Measurements from ENCODE around the gene OBSCN.

OBSCN gene

DNA sequence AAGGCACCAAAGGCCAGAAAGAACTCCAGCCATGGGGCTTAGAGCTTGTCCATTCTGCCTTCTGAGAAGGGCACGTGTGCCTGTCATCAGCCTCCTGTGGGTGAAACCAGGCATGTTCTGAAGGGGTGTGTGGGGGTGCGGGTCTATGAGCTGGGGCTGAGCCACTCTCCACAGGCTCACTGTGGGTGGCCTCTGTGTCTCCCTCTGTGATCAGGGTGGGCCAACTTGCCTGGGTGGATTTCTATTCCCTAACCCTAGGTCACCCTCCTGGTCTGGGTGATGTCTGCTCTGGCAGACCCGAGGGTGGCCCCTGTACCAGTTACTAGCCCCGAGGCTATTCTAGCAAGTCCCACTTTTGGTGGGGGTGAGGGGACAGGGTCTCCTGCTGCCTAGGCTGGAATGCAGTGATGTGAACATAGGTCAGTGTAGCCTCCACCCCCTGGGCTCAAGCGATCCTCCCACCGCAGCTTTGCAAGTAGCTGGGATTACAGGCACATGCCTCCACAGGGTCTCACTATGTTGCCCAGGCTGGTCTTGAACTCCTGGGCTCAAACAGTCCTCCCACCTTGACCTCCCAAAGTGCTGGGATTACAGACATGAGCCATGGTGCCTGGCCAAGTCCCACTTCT is 104.4 kb downstream of the OBSCN start:
- DNase-seq = no peak

DNA sequence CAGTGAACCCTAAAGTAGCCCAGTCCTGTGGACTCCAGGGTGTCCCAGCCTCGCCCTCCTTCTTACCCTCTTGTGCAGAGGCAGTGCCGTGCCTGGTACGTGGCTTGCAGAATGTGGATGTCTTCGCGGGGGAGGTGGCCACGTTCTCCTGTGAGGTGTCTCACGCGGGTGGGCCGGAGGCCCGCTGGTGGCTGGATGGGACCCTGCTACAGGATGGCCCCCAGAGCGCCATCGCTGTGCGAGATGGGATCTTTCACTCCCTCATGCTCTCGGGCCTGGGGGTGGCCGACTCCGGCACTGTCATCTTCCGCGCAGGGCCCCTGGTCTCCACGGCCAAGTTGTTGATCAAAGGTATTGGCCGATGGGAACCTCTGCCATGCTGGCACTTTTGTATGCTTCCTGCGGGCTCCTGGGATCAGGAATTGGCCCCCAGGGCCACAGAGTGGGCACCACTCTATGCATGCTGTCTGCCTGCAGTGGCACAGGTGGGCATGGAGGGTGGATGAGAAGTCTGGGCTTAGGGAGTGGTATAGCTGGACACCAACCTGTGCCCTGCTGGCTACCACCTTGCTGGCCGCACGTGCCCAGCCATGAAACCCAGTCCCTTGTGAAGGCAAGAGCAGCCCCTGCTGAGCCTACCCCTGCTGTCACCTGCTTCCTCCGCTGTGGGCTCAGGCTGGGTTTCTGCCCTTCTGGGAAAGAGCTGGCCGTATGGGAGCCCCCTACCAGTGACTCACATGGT is 105.9 kb downstream of the OBSCN start:
- no peak for DNase-seq

DNA sequence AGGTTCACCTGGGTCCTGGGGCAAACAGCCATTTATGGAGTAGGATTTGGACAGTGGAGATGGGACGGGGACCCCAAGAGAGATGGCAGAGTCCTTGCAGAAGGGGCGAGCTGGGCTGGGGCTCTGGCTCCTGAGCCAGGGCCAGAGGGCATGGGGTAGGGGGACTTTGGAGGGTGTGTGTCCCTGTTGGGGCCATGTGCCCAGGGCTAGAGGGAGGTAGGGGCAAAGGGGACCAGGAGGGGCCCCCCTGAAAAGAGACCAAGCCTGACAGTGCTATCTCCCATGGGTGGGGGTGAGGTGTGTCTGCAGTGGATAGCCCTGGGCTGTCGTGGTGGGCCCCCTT is 106.4 kb downstream of the OBSCN start:
- DNase-seq = no peak

DNA sequence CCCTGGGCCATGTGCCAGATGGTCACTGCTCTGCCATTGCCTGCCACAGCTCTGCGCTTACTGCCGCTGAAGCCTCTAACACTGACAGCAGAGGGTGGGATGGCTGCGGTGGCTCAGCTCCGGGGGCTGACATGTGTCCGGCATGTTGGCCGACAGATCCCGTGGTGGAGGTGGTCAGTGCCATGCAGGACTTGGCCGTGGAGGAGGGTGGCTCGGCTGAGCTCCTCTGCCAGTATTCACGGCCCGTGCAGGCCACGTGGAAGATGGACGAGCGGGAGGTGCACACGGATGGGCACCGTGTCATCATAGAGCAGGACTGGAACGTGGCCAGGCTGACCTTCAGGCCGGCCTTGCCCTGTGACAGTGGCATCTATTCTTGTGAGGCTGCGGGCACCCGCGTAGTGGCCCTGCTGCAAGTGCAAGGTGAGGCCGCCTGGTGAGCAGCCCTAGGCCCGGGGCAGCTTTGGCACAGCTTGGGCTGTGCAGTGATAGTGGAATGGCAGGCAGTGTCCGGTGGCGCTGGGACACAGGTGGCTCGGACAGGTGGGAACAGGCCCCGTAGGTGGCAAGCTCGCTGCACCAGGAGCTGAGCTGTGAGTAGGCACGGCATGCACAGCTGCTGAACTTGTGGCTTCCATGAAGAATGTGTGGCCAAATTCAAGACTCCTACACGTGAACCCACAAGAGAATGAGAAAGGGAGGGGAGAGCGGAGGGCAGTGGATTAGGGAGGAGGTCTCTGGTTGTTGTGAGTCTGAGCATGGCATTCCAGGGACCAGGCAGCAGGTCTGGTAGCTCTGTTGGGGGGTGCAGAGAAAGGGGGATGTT is 107.0 kb downstream of the OBSCN start:
- no peak for DNase-seq

DNA sequence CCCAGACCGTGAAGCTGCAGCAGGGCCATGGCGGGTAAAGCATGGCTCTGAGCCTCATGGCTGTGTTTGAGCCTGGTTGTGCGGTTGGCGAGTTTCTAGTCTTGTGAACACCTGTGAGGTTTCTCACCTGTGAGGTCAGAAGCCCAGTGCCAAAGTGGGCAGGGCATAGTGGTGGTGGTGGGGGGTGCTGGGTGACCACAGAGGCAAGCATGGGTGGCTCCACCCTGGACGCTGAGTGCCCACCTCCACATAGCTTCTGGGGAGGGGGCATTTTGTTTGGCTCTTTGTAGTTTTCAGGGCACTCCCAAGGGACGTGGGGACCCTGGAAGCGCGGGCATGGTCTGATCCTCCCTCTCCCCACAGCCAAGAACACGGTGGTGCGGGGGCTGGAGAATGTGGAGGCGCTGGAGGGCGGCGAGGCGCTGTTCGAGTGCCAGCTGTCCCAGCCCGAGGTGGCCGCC is 107.7 kb downstream of the OBSCN start:
- no peak for DNase-seq

DNA sequence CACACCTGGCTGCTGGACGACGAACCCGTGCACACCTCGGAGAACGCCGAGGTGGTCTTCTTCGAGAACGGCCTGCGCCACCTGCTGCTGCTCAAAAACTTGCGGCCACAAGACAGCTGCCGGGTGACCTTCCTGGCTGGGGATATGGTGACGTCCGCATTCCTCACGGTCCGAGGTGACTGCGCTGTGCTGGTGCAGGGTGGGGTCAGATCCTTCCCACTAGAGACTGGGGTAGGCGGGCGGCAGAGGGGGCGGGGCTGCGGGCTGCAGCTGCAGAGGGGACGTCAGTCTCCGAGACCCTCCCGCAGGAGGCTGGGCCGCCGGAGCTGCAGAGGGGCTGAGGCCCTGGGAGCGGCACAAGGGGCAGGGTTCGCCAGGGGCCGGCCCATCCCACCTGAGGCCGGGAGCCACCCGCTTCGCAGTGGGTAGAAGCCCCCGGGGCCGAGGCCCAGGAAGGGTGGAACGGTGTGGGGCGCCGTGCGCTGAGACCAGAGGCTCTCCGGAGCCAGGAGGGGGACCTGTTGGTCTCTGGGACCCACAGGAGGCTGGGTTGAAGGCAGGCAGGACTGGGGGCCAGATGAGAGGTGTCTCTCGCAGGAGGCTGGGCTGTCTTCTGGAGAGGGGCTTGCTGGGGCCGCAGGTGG is 108.2 kb downstream of the OBSCN start:
- no peak for DNase-seq

DNA sequence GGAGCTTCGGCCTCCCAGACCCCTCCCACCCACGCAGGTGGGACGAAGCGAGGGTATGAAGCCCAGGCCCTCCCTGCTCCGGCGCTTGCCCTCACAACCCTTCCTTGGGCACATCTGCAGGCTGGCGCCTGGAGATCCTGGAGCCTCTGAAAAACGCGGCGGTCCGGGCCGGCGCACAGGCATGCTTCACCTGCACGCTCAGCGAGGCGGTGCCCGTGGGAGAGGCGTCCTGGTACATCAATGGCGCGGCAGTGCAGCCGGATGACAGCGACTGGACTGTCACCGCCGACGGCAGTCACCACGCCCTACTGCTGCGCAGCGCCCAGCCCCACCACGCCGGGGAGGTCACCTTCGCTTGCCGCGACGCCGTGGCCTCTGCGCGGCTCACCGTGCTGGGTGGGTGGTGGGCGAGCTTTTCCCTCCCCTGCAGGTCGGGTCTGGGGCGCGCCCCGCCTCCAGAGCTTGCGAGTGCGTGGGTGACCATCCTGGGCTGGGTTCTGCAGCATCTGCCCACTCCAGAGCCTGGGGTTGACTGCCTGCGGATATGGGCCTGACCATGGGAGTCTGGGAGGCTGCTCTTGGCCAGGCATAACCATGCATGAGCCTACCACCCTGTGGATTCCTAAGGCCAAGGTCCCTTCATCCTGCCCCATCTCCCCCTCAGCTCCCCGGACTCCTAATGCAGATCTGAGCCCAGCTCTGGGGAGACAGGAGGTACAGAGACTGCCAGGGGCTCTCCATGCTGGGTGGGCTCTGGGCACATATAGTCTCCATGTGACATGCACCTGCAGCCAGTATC is 108.9 kb downstream of the OBSCN start:
- no peak for DNase-seq

DNA sequence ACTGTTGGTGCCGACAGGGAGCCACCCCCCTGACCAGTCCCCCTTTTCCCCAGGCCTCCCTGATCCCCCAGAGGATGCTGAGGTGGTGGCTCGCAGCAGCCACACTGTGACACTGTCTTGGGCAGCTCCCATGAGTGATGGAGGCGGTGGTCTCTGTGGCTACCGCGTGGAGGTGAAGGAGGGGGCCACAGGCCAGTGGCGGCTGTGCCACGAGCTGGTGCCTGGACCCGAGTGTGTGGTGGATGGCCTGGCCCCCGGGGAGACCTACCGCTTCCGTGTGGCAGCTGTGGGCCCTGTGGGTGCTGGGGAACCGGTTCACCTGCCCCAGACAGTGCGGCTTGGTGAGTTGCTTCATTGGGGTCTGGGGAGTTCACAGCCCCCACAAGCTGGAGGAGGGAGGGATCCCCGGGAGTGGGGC is 109.6 kb downstream of the OBSCN start:
- DNase-seq = no peak

DNA sequence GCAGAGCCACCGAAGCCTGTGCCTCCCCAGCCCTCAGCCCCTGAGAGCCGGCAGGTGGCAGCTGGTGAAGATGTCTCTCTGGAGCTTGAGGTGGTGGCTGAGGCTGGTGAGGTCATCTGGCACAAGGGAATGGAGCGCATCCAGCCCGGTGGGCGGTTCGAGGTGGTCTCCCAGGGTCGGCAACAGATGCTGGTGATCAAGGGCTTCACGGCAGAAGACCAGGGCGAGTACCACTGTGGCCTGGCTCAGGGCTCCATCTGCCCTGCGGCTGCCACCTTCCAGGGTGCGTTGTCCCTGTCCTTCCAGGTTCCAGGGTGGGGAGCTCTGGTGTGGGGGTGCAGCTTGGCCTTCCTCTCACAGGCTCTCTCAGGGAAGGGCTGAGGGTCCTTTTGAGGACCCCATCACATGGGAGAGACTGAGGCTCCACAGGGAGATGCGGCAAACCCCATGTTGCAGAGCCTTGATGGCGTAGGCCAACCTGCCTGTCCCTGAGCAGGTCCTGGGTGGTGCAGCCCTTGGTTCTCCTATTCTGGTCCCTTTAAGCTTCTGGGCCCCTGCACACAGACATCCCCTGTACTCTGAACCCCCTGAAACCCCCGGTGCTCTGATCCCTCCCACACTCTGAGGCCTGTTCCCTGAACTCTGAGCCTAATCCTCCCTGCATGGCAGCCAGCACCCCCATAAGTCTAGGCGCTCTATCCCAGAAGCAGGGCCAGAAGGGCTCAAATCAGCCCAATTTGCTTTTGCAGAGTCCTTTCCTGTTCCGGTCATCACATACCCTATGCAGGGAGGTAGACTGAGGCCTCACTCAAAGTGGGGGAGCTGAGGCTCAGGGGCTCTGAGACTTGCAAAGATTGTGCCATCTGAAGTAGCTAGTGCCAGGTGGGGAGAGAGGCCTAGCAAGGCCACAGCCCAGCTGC is 110.3 kb downstream of the OBSCN start:
- no peak for DNase-seq

DNA sequence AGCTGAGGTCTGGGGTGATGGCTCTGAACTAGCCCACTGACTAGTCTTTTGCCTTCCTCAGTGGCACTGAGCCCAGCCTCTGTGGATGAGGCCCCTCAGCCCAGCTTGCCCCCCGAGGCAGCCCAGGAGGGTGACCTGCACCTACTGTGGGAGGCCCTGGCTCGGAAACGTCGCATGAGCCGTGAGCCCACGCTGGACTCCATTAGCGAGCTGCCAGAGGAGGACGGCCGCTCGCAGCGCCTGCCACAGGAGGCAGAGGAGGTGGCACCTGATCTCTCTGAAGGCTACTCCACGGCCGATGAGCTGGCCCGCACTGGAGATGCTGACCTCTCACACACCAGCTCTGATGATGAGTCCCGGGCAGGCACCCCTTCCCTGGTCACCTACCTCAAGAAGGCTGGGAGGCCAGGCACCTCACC is 111.0 kb downstream of the OBSCN start:
- DNase-seq = no peak

DNA sequence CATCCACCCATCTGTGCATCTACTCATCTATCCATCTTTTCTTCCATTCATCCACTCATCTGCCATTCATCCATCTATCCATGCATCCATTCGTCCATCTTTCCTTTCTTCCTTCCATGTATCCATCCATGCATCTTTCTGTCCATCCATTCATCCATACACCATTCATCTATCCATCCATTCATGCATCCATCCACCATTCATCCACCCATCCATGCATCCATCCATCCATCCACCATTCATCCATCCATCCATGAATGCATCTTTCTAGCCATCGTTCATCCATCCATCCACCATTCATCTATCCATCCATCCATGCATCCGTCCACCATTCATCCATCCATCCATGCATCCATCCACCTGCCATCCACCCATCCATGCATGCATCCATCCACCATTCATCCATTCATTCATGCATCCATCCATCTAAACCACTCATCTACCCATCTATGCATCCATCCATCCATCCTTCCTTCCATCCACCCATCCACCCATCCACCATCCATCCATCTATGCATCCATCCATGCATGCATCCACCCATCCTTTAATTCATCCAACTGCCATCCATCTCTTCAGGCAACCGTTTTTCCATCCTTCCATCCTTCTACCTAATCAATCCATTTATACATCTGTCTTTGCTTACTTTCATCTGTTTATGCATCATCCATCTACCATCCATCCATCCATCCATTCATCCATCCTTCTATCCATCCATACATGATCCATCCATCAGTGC is 111.7 kb downstream of the OBSCN start:
- no peak for DNase-seq

DNA sequence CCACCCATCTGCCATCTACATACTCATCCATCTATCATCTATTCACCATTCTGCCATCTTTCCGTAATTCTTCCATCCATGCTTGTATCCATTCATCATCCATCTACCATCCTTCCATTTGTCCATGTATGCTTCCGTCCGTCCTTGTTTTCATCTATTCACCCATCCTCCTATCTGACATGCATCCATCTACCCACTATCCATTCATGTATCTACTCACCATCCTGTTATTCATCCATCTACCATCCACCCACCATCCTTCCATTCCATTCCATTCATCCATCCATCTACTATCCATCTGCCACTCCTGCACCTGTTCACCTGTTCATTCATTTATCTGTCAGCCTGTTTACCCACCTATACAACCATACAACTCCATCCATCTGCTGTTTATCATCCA is 112.5 kb downstream of the OBSCN start:
- no peak for DNase-seq

DNA sequence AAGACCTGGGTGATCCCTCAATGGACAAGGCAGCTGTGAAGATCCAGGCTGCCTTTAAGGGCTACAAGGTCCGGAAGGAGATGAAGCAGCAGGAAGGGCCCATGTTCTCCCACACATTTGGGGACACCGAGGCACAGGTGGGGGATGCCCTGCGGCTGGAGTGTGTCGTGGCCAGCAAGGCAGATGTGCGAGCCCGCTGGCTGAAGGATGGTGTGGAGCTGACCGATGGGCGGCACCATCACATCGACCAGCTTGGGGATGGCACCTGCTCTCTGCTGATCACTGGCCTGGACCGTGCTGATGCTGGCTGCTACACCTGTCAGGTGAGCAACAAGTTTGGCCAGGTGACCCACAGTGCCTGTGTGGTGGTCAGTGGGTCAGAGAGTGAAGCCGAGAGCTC is 113.6 kb downstream of the OBSCN start:
- no peak for DNase-seq

DNA sequence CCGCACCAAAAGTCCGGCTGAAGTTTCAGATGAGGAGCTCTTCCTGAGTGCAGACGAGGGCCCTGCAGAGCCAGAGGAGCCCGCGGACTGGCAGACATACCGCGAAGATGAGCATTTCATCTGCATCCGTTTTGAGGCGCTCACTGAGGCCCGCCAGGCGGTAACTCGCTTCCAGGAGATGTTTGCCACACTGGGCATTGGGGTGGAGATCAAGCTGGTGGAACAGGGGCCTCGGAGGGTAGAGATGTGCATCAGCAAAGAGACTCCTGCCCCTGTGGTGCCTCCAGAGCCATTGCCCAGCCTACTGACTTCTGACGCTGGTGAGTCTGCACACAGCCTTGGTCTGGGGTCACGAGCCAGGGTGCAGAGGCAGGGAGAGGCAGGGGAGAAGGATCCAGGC is 114.1 kb downstream of the OBSCN start:
- no peak for DNase-seq

DNA sequence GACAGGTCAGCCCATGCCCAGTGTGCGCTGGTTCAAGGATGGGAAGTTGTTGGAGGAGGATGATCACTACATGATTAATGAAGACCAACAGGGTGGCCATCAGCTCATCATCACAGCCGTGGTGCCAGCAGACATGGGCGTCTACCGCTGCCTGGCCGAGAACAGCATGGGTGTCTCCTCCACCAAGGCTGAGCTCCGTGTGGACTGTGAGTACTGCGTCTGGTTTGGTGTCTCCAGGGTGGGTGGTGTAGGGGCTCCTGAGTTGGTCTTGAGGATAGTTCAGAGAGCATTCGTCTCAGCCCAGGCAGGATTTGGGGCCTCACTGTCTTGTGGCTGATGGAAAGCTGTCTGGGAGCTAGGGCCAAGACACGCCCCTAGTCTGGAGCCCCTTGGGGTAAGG is 115.6 kb downstream of the OBSCN start:
- no peak for DNase-seq

DNA sequence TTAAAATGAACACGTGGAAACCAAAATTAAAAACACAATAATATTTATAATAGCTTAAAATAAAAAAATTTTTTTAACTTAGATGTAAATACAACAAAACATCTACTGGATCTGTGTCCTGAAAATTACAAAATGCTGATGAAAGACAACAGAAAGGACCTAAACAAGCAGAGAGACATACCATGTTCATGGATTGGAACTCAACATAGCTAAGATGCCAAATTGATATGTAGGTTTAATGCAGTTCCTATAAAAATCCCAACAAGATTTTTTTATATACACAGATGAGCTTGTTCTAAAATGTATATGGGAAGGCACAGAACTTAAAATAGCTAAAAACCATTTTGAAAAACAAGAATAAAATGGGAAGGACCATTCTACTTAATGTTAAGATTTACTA is 117.4 kb downstream of the OBSCN start:
- DNase-seq = no peak

DNA sequence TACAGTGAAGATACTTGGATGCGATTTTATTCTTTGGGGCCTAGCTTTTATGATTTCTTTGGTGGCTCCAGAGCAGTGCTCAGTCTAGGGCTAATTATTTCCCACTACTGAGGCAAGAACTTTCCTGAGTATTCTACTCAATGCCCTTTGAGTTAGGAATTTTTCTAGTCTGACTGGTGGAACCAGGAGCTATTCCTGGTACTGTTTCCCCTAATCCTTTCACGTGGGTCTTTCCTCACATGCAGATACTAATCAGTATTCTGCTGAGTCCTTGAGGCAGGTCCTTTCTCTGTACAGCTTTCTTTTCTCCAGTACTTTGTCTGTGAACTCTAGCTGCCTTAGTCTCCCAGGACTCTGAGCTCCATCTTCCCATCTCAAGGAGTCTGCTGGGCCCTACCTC is 122.0 kb downstream of the OBSCN start:
- DNase-seq = no peak

DNA sequence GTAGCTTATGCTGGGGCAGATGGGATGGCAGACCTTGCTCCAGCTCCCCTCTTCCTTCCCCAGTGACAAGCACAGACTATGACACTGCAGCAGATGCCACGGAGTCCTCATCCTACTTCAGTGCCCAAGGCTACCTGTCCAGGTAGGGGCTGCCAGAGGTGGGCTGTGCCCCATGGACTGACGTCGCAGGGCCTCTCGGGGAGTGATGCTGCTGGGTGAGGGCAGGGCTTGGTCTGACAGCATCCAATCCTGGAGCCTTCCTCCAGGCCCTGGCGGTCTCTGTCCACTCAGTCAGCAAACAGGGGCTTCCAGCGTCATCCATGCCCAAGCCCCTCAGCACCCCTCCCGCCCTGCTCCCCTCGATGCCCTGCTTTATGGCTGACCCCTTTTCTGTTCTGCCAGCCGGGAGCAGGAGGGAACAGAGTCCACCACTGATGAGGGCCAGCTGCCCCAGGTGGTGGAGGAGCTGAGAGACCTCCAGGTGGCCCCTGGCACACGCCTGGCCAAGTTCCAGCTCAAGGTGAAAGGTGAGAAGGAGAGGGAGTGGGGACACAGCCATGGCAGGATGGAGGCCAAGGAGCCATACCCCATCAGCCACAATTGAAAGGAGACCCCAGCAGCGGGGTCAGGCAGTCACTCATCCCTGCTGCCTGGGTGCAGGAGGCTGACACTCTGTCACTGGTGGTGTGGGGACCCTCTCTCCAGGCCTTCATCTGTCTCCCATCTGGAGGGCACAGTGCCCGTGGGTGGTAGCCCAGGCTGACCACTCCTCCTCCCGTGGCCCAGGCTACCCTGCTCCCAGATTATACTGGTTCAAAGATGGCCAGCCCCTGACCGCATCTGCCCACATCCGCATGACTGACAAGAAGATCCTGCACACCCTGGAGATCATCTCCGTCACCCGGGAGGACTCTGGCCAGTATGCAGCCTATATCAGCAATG is 125.2 kb downstream of the OBSCN start:
- DNase-seq = no peak

DNA sequence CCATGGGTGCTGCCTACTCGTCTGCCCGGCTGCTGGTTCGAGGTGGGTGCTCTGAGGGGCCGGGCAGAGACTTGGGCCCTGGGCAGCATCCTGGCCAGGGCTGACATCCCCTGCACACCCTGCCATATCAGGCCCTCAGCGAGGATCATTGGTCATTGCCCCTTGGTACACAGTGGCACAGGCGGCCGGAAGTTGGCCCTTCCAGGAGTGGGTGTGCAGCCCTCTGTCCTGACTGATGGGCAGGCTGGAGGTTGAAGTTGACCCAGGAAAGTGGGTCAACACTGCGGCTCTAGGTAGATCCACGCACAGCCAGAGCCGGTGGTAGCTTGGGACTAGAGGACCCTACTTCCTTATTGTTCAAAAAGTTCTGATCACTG is 125.9 kb downstream of the OBSCN start:
- no peak for DNase-seq

Measured in SIG-M5 (cell line).